ENCODE measurements around the gene ONECUT3.
"Not testable (repeated sequence)": the region's sequence is repeated elsewhere in the genome, so short reads cannot be mapped to it uniquely, and the experiment has no call there.

ONECUT3 gene

GRCh38 chr19:1752757-1753728 is at the start of gene ONECUT3:
Gene ONECUT3, plus strand, starts transcription at chr19:1753506. Its CDS starts 157 bp downstream, at chr19:1753663.
- DNase-seq, result no peak

- DNase-seq, result no peak
Measured at GRCh38 chr19:1704339-1704738, 49.0 kb upstream of the ONECUT3 start.

- DNase-seq, result no peak
Measured at GRCh38 chr19:1705367-1705766, 47.9 kb upstream of the ONECUT3 start.

- DNase-seq, result not testable (repeated sequence)
Measured at GRCh38 chr19:1706646-1707045, 46.7 kb upstream of the ONECUT3 start.

GRCh38 chr19:1707240-1707639 is 46.1 kb upstream of the ONECUT3 start:
- DNase-seq, result no peak

GRCh38 chr19:1713170-1713569 is 40.1 kb upstream of the ONECUT3 start:
- DNase-seq, result no peak

GRCh38 chr19:1715540-1715939 is 37.8 kb upstream of the ONECUT3 start:
- no peak for DNase-seq

GRCh38 chr19:1717200-1717969 is 35.9 kb upstream of the ONECUT3 start:
- DNase-seq, result no peak

- DNase-seq, result no peak
Measured at GRCh38 chr19:1717970-1718264, 35.4 kb upstream of the ONECUT3 start.

- DNase-seq, result no peak
Measured at GRCh38 chr19:1718420-1719291, 34.6 kb upstream of the ONECUT3 start.

GRCh38 chr19:1719519-1719918 is 33.8 kb upstream of the ONECUT3 start:
- DNase-seq, result no peak

GRCh38 chr19:1720237-1720636 is 33.1 kb upstream of the ONECUT3 start:
- DNase-seq, result no peak

- DNase-seq, result peak; percentile 33
Measured at GRCh38 chr19:1725100-1726064, 27.9 kb upstream of the ONECUT3 start.

GRCh38 chr19:1728816-1729567 is 24.3 kb upstream of the ONECUT3 start:
- DNase-seq, result no peak

- no peak for DNase-seq
Measured at GRCh38 chr19:1729568-1729925, 23.8 kb upstream of the ONECUT3 start.

- DNase-seq, result no peak
Measured at GRCh38 chr19:1730157-1730556, 23.1 kb upstream of the ONECUT3 start.

GRCh38 chr19:1734321-1734966 is 18.9 kb upstream of the ONECUT3 start:
- no peak for DNase-seq

- no peak for DNase-seq
Measured at GRCh38 chr19:1736280-1736679, 17.0 kb upstream of the ONECUT3 start.

GRCh38 chr19:1736927-1737326 is 16.4 kb upstream of the ONECUT3 start:
- no peak for DNase-seq

- DNase-seq, result no peak
Measured at GRCh38 chr19:1739960-1740629, 13.2 kb upstream of the ONECUT3 start.

All from stimulated activated CD4-positive, alpha-beta T cell treated with anti-CD3 and anti-CD28 coated beads, Interleukin-4, amount 100 ng/mL, for 24 hours (primary cell).